GM19193 (cell line): ENCODE results near the gene ANKDD1B.

Source experiments
- POLR2A ChIP-seq: IDR thresholded peaks from 4 replicates; pipeline ENCODE4 v1.6.1; 2011; ENCODE audit not compliant: insufficient read depth, insufficient read length; ENCODE audit errors: extremely low read depth

ANKDD1B gene

GRCh38 chr5:75640826-75641225 is 29.6 kb downstream of the ANKDD1B start:
- no peak for TF ChIP-seq POLR2A

- no peak for TF ChIP-seq POLR2A
Observed at GRCh38 chr5:75648712-75649111, 37.5 kb downstream of the ANKDD1B start.

GRCh38 chr5:75651575-75652238 is 40.5 kb downstream of the ANKDD1B start:
- TF ChIP-seq POLR2A, result no peak

GRCh38 chr5:75653521-75653920 is 42.3 kb downstream of the ANKDD1B start:
- no peak for TF ChIP-seq POLR2A

GRCh38 chr5:75654693-75655295 is 43.5 kb downstream of the ANKDD1B start:
- no peak for TF ChIP-seq POLR2A

- TF ChIP-seq POLR2A, result no peak
Observed at GRCh38 chr5:75656311-75657003, 45.2 kb downstream of the ANKDD1B start.

GRCh38 chr5:75659791-75660450 is 48.7 kb downstream of the ANKDD1B start:
- no peak for TF ChIP-seq POLR2A

GRCh38 chr5:75660678-75661465 is 49.6 kb downstream of the ANKDD1B start:
- no peak for TF ChIP-seq POLR2A

GRCh38 chr5:75662061-75662460 is 50.8 kb downstream of the ANKDD1B start:
- no peak for TF ChIP-seq POLR2A

GRCh38 chr5:75663579-75664284 is 52.5 kb downstream of the ANKDD1B start:
- no peak for TF ChIP-seq POLR2A

- no peak for TF ChIP-seq POLR2A
Observed at GRCh38 chr5:75664979-75665378, 53.7 kb downstream of the ANKDD1B start.

- TF ChIP-seq POLR2A, result no peak
Observed at GRCh38 chr5:75666801-75667200, 55.5 kb downstream of the ANKDD1B start.

- TF ChIP-seq POLR2A, result no peak
Observed at GRCh38 chr5:75667586-75667985, 56.3 kb downstream of the ANKDD1B start.

- TF ChIP-seq POLR2A, result no peak
Observed at GRCh38 chr5:75668445-75668844, 57.2 kb downstream of the ANKDD1B start.
